Activated T-helper 9 cell treated with anti-CD3 and anti-CD28 coated beads, Interleukin-2, amount 50 U/mL, for 16 hours (primary cell): ENCODE results near the gene STK11.

Experiments
- DNase-seq: peaks from one replicate; pipeline ENCODE4 v3.0.0-alpha.2; 2020; ENCODE audit warnings: low read depth

The STK11 gene

GRCh38 chr19:1211494-1212234 is 6.1 kb downstream of the STK11 start:
- DNase-seq, result no peak

GRCh38 chr19:1213391-1214286 is 8.1 kb downstream of the STK11 start:
- no peak for DNase-seq

GRCh38 chr19:1214299-1214861 is 8.8 kb downstream of the STK11 start:
- no peak for DNase-seq

GRCh38 chr19:1214862-1215731 is 9.5 kb downstream of the STK11 start:
- DNase-seq, result no peak

GRCh38 chr19:1216756-1217155 is 11.2 kb downstream of the STK11 start:
- DNase-seq, result no peak

- no peak for DNase-seq
Observed at GRCh38 chr19:1217366-1217765, 11.8 kb downstream of the STK11 start.

GRCh38 chr19:1218751-1219567 is 13.4 kb downstream of the STK11 start:
- no peak for DNase-seq

GRCh38 chr19:1219786-1220476 is 14.4 kb downstream of the STK11 start:
- DNase-seq, result no peak

GRCh38 chr19:1220477-1220930 is 14.9 kb downstream of the STK11 start:
- DNase-seq, result no peak

- DNase-seq, result no peak
Observed at GRCh38 chr19:1220976-1221903, 15.7 kb downstream of the STK11 start.

GRCh38 chr19:1221904-1222255 is 16.3 kb downstream of the STK11 start:
- DNase-seq, result no peak

- no peak for DNase-seq
Observed at GRCh38 chr19:1222394-1222793, 16.8 kb downstream of the STK11 start.

- DNase-seq, result no peak
Observed at GRCh38 chr19:1223018-1223855, 17.7 kb downstream of the STK11 start.

- DNase-seq, result no peak
Observed at GRCh38 chr19:1224047-1224825, 18.7 kb downstream of the STK11 start.

- DNase-seq, result no peak
Observed at GRCh38 chr19:1224847-1225246, 19.3 kb downstream of the STK11 start.

- DNase-seq, result no peak
Observed at GRCh38 chr19:1225440-1226226, 20.1 kb downstream of the STK11 start.

- DNase-seq, result no peak
Observed at GRCh38 chr19:1226227-1226518, 20.6 kb downstream of the STK11 start.
